T-helper 2 cell treated with Interferon-gamma antibody and Interleukin-4, amounts not matched to agents 5 μg/mL and 100 μg/mL, for 36 hours (primary cell): ENCODE results near the gene IL21R.
"Not testable (repeated sequence)": the region's sequence is repeated elsewhere in the genome, so short reads cannot be mapped to it uniquely, and the experiment has no call there.

ENCODE experiments used
- DNase-seq: peaks from one replicate; pipeline ENCODE4 v3.0.0; 2021; ENCODE audit warnings: low spot score
- H3K27ac Mint-ChIP-seq: one replicate; pipeline ENCODE4 v1.8.0; 2021; ENCODE audit warnings: mild to moderate bottlenecking, mixed read lengths
- H3K27me3 Mint-ChIP-seq: one replicate; pipeline ENCODE4 v1.8.0; 2021; ENCODE audit warnings: low read depth, mixed read lengths
- H3K36me3 Mint-ChIP-seq: one replicate; pipeline ENCODE4 v1.8.0; 2021; ENCODE audit warnings: low read depth, mixed read lengths
- H3K4me1 Mint-ChIP-seq: one replicate; pipeline ENCODE4 v1.8.0; 2021; ENCODE audit warnings: low read depth, mixed read lengths
- H3K4me3 Mint-ChIP-seq: one replicate; pipeline ENCODE4 v1.8.0; 2022; ENCODE audit warnings: mild to moderate bottlenecking, moderate library complexity, mixed read lengths
- H3K9me3 Mint-ChIP-seq: one replicate; pipeline ENCODE4 v1.8.0; 2021; ENCODE audit warnings: mixed read lengths

Gene IL21R

DNA sequence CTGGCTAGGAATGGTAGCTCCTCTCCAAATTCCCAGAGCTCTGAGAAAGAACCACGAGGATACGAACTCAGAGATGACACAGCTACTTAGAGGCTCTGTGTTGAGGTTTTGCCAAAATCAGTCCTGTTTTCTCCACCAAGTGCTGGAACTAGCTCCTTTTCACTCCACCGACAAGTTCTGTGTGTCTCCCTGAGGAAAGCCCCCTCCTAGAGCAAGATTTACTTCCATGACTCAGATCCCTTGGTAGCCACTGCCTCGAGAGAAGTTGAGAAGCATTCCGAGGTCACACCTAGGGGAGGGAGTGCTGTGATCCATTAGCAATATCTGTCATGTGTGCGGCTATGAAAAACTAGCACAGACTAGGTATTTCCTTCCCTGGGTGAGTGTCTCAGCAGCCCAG is 30.6 kb downstream of the IL21R start:
- H3K4me3 Mint-ChIP-seq, result no peak overlapping the region
- H3K4me1 Mint-ChIP-seq, result peaks cover 22% of the 10 kb centered on the region
- no peaks in the 10 kb centered on the region for H3K9me3 Mint-ChIP-seq
- H3K36me3 Mint-ChIP-seq, result peaks cover 49% of the 10 kb centered on the region
- peak overlapping the region; percentile 51 for H3K27ac Mint-ChIP-seq
- DNase-seq, result no peak
- no peaks in the 10 kb centered on the region for H3K27me3 Mint-ChIP-seq

DNA sequence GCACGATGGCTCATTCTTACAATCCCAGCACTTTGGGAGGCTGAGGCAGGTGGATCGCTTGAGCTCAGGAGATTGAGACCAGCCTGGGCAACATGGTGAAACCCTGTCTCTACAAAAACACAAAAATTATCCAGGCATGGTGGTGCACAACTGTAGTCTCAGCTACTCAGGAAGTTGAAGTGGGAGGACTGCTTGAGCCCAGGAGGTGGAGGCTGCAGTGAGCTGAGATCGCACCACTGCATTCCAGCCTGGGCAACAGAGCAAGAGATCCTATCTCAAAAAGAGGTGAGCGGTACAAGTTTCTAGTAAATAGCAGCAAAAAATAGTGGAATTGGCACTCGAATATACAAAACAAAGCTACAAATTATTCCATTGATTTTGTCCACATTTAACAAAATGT is 31.2 kb downstream of the IL21R start:
- H3K4me3 Mint-ChIP-seq, H3K27me3 Mint-ChIP-seq, H3K9me3 Mint-ChIP-seq, DNase-seq: not testable (repeated sequence)
- Mint-ChIP-seq H3K4me1 (peaks cover 18% of the 10 kb centered on the region), H3K27ac (peak overlapping the region; percentile 42), H3K36me3 (peaks cover 52% of the 10 kb centered on the region)

DNA sequence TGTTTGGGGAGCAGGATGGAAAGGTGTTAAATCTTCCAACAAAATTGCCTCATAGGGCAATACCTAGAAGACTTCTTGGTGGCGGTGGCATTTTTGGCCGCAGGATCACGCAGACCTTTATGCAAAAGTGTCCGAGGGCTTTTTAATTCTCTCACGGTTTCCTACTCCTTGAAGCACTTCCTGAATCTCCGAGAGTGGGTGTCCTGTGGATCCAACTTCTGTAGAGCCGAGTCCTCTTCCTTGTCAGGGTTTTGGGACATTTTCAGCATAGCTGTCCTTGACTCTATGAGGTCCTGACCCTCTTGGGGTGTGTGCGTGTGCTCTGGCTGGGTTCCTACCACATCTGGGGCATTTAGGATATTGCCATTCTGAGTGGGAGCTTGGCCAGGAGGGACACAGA is 31.7 kb downstream of the IL21R start:
- no peak for DNase-seq
- peaks cover 52% of the 10 kb centered on the region for H3K36me3 Mint-ChIP-seq
- no peaks in the 10 kb centered on the region for H3K9me3 Mint-ChIP-seq
- no peaks in the 10 kb centered on the region for H3K27me3 Mint-ChIP-seq
- H3K27ac Mint-ChIP-seq, result no peak overlapping the region
- H3K4me1 Mint-ChIP-seq, result peaks cover 16% of the 10 kb centered on the region
- H3K4me3 Mint-ChIP-seq, result no peak overlapping the region

DNA sequence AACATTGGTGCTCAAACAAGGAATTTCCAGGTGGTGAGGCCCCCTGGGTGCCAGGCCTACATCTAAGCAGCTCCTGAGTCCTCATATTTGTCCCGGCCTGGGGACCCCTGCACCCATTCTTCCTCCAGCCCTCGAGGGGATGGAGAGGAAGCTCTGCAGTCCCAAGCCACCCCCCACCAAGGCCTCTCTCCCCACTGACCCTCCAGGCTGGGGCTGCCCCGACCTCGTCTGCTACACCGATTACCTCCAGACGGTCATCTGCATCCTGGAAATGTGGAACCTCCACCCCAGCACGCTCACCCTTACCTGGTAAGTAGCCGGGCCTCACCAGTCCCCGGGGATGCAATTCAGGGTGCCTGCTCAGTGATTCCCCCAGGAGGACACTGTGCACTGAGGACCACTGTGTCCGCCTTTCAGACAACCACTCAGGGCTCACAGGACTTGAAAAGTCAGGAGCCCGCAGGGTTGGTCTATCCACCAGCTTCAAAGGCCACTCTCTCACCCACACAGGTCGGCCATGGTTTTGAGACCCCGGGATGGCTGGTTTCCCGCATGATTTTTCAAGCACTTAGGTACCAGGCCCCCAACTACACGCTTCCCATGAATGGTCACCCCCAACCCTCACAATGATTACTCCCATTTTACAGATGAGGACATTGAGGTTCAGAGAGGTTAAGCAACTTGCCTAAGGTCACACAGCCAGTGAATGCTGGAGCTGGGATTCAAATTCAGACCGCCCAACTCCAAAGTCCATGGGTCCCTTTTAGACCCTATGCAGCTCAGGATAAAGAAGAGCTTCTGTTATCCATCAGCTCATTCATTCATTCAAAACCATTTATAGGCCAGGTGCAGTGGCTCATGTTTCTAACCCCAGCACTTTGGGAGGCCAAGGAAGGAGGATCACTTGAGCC is 32.4 kb downstream of the IL21R start:
- DNase-seq, result no peak
- Mint-ChIP-seq H3K4me1 (peaks cover 13% of the 10 kb centered on the region), H3K27ac (no peak overlapping the region), H3K4me3 (no peak overlapping the region), H3K36me3 (peaks cover 56% of the 10 kb centered on the region), H3K9me3 (no peaks in the 10 kb centered on the region), H3K27me3 (no peaks in the 10 kb centered on the region)

DNA sequence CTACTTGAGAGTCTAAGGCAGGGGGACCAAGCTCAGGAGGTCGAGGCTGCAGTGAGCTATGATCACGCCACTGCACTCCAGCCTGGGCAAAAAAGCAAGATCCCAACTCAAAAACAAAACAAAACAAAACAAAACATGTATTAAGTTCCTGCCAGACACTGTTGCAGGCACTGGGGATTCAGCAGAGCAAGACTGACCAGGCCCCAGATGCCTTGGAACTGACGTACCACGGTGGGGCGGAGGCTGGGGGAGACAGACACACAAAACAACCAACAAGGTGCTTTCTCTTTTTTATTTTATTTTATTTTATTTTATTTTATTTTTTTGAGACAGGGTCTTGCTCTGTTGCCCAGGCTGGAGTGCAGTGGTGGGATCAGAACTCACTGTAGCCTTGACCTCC is 33.2 kb downstream of the IL21R start:
- not testable (repeated sequence) for DNase-seq, H3K27me3 Mint-ChIP-seq, H3K27ac Mint-ChIP-seq, H3K4me3 Mint-ChIP-seq, H3K9me3 Mint-ChIP-seq
- Mint-ChIP-seq H3K36me3 (peaks cover 57% of the 10 kb centered on the region), H3K4me1 (peaks cover 12% of the 10 kb centered on the region)

DNA sequence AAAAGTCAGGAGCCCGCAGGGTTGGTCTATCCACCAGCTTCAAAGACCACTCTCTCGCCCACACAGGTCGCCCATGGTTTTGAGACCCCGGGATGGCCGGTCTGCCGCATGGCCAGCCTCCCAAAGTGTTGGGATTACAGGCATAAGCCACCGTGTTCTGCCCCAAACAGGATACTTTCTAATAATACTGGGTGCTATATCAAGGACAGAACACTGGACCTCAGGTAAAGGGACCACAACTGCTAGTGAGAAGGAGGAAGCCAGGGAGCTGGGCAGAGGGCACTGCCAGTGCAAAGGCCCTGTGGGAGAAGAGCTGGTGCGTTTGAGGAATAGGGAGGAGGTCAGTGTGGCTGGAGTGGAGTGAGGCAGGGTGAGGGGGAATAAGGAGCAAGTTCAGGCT is 34.1 kb downstream of the IL21R start:
- Mint-ChIP-seq H3K9me3 (no peaks in the 10 kb centered on the region), H3K27ac (peak overlapping the region; percentile 6), H3K4me1 (peaks cover 11% of the 10 kb centered on the region), H3K4me3 (no peak overlapping the region), H3K27me3 (no peaks in the 10 kb centered on the region), H3K36me3 (peaks cover 57% of the 10 kb centered on the region)
- no peak for DNase-seq

DNA sequence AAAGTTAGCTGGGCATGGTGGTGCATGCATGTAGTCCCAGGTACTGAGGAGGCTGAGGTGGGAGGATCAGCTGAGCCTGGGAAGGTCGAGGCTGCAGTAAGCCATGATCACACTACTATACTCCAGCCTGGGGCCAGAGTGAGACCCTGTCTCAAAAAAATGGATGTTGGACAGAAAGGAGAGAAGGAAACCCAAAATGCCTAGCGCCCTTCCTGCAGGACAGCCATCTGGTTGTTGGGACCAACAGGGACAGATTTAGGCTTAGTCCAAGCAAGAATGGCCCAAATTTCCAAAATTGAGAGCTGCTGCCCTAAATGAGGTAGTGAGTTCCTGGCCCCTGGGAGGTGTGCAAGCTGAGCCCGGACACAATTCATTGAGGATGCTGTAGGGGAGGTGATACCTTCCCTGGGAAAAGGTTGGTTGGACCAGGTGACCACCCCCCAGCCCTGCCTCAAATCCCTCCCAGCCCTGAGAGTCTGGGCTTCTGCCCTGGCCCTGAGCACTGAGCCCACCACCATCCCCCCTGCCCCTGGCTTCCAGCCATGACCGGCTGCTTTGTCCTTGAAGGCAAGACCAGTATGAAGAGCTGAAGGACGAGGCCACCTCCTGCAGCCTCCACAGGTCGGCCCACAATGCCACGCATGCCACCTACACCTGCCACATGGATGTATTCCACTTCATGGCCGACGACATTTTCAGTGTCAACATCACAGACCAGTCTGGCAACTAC is 35.1 kb downstream of the IL21R start:
- H3K27me3 Mint-ChIP-seq, result no peaks in the 10 kb centered on the region
- H3K4me1 Mint-ChIP-seq, result peaks cover 7% of the 10 kb centered on the region
- H3K36me3 Mint-ChIP-seq, result peaks cover 56% of the 10 kb centered on the region

DNA sequence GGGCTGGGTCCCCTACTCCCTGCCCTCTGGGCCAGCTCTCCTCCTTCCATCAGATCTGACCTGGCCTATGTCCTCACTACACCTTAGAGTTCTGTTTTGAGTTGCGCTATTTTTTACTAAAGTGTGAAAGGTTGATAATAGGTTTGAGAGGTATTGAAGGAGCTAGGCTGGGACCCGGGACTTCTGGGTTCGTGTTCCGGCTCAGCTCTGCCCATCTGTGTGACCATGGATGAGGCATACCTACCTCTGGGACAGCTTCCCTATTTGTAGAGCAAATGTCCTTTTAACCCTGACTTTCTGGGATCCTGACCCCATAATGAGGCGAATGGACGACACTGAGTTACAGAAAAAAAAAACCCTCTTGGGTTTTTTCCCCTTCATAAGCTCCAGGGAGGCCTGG is 36.0 kb downstream of the IL21R start:
- DNase-seq, result no peak
- Mint-ChIP-seq H3K4me3 (no peak overlapping the region), H3K4me1 (peaks cover 2% of the 10 kb centered on the region), H3K27ac (no peak overlapping the region), H3K9me3 (no peaks in the 10 kb centered on the region), H3K27me3 (no peaks in the 10 kb centered on the region), H3K36me3 (peaks cover 55% of the 10 kb centered on the region)

More for the DNA sequence above, 35.1 kb downstream of the IL21R start:
- no peak for DNase-seq
- no peaks in the 10 kb centered on the region for H3K9me3 Mint-ChIP-seq
- H3K27ac Mint-ChIP-seq, result no peak overlapping the region
- H3K4me3 Mint-ChIP-seq, result no peak overlapping the region

GRCh38 chr16:27439271-27440018 is 37.5 kb downstream of the IL21R start:
- Mint-ChIP-seq H3K9me3 (no peaks in the 10 kb centered on the region), H3K27me3 (no peaks in the 10 kb centered on the region), H3K36me3 (peaks cover 67% of the 10 kb centered on the region), H3K27ac (no peak overlapping the region), H3K4me3 (no peak overlapping the region), H3K4me1 (no peaks in the 10 kb centered on the region)
- no peak for DNase-seq

DNA sequence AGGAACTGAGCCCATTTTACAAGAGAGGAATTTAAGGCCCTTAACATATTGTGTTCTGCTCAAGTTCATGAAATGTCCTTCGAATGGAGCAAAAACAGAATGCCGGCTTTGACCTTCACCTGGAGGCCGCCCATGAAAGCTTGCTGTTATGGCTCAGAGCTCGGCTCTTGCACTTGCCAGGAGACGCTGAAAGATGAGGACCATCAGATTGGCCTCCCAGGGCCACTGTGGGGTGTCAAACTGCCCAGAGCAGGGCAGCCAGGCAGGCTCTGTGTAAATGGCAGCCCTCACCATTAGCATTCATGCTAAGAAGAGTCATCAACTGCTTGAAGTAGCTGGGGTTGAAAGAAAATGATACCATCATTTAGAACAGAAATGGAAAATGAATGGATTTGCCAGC is 39.3 kb downstream of the IL21R start:
- Mint-ChIP-seq H3K4me3 (no peak overlapping the region), H3K36me3 (peaks cover 75% of the 10 kb centered on the region), H3K9me3 (peaks cover 6% of the 10 kb centered on the region), H3K27me3 (no peaks in the 10 kb centered on the region), H3K27ac (no peak overlapping the region), H3K4me1 (peaks cover 4% of the 10 kb centered on the region)
- no peak for DNase-seq

DNA sequence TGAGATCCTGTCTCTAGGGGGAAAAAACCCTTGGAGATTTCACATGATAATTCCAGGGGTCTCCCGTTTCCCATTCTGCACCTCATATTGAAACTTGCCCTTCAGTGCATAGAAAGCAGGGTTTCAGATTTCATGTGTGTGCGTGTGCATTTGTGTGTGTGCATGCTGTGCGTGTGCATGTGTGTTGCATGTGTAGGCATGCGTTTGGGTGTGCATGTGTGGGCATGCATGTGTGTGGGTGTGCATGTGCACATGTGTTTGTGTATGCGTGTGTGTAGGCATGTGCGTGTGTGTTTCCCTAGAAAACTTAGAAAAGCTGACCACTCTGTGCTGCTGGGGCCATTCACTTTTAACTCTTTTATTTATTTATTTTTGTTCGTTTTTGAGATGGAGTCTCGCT is 40.0 kb downstream of the IL21R start:
- no peak overlapping the region for H3K27ac Mint-ChIP-seq
- H3K36me3 Mint-ChIP-seq, result peaks cover 75% of the 10 kb centered on the region
- DNase-seq, result no peak
- no peaks in the 10 kb centered on the region for H3K27me3 Mint-ChIP-seq
- H3K9me3 Mint-ChIP-seq, result peaks cover 8% of the 10 kb centered on the region
- H3K4me3 Mint-ChIP-seq, result no peak overlapping the region
- peaks cover 11% of the 10 kb centered on the region for H3K4me1 Mint-ChIP-seq

DNA sequence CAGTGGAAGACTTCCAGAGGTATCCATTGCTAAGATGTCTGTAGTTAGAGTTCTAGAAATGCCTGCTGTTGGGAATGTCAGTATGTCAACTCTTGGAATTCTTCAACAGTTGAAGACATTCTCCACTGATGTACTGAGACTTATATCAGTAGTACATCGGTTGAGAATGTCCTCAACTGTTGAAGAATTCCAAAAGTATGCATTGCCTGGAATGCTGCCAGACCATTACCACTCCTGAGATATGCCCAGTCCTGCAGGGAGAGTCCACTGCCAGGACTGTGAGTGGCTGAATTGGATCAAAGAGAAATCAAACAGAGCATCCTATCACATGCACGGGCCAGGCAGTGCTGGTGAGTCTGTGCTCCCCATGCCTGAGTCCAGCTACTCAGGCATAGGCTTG is 42.0 kb downstream of the IL21R start:
- H3K27ac Mint-ChIP-seq, result no peak overlapping the region
- peaks cover 78% of the 10 kb centered on the region for H3K36me3 Mint-ChIP-seq
- H3K9me3 Mint-ChIP-seq, result peaks cover 10% of the 10 kb centered on the region
- no peak for DNase-seq
- peaks cover 16% of the 10 kb centered on the region for H3K4me1 Mint-ChIP-seq
- no peaks in the 10 kb centered on the region for H3K27me3 Mint-ChIP-seq
- no peak overlapping the region for H3K4me3 Mint-ChIP-seq

- H3K4me1 Mint-ChIP-seq, result peaks cover 20% of the 10 kb centered on the region
- H3K9me3 Mint-ChIP-seq, result peaks cover 10% of the 10 kb centered on the region
- H3K27ac Mint-ChIP-seq, result no peak overlapping the region
- H3K36me3 Mint-ChIP-seq, result peaks cover 78% of the 10 kb centered on the region
- H3K4me3 Mint-ChIP-seq, result no peak overlapping the region
- H3K27me3 Mint-ChIP-seq, result no peaks in the 10 kb centered on the region
- no peak for DNase-seq
Measured at GRCh38 chr16:27444470-27444869, 42.5 kb downstream of the IL21R start.
